Omental fat pad (tissue), 4 donors: ENCODE measurements around the gene CELSR1. TPM values are rescaled to one million over a fixed set of nuclear protein-coding genes. Genes with fewer than 3 reads are reported as not detected.
"Not testable (repeated sequence)": the region's sequence is repeated elsewhere in the genome, so short reads cannot be mapped to it uniquely, and the experiment has no call there.

Experiments used
- ATAC-seq: fragments of 150-250 bp; one replicate; pipeline ENCODE4 v1.9.1; 2016; ENCODE audit warnings: mild to moderate bottlenecking, moderate library complexity; ENCODE audit not compliant: low FRiP score
- DNase-seq: peaks from one replicate; pipeline ENCODE4 v3.0.0-alpha.2; 2019; ENCODE audit warnings: low spot score
- CTCF ChIP-seq, 3 donors: fragments of 450-650 bp; IDR thresholded peaks; one replicate each; pipeline ENCODE4 v1.5.1; 2016 to 2017; ENCODE audit warnings: antibody characterized with exemption in 3 of 3, mild to moderate bottlenecking in 3 of 3, moderate library complexity in 2 of 3
- total RNA-seq, 4 donors: library from RNA; depleted of rRNA; stranded (reverse); fragments of >200 nt; gene quantifications; one replicate each; pipeline ENCODE4 v1.1.0, GENCODE V29; 2016

The CELSR1 gene
- total RNA-seq, 4 donors from 2014 or later = 1.3 to 5.9 (median 2.7) TPM

DNA sequence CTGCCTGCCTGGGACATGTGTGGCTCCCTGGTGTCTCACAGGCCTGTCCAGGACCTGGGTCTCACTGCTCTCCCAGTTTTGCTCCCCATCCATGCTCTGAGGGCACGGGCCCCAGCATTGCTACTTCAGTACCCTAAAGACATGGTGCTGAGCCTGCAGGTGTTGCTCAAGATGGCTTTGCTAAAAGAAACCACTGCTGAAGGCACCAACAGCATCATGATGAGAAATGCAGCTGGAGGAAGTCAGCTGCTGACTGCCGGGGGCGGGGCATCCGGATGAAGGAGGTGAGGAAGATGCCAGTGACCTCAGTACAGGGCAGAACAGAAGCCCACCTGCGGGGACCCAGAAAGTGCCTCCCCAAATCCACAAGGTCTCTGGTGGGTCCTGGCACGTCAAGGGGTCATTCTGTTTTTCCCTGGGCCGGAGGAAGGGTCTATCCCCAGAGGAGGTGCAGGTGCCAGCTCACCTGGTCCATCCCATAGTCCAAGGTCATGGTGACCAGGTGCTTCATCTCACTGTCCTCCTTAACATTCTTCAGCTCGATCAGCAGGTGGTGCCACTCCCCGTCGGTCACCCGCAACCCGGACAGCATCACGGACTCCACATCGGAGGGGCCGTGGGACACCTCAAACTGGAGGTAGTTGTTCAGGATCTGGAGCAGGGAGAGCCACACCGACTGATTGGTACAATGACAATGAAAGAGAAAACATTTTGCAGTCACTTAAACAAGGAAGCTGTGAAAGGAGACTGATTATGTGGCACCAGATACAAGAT, 138.0 kb downstream of the CELSR1 start:
- DNase-seq (no peak), ATAC-seq (no peak)
- no peak for TF ChIP-seq CTCF (IDR thresholded peaks at IDR 0.05)

GRCh38 chr22:46397951-46398350, 139.5 kb downstream of the CELSR1 start:
- no peak for TF ChIP-seq CTCF (IDR thresholded peaks at IDR 0.05)
- ATAC-seq (no peak), DNase-seq (no peak)

- TF ChIP-seq CTCF (IDR thresholded peaks at IDR 0.05) = no peak
- DNase-seq (no peak), ATAC-seq (no peak)
Measured at GRCh38 chr22:46397514-46397913, 139.9 kb downstream of the CELSR1 start.

- not testable (repeated sequence) for ATAC-seq, DNase-seq
Measured at GRCh38 chr22:46397049-46397448, 140.4 kb downstream of the CELSR1 start.

DNA sequence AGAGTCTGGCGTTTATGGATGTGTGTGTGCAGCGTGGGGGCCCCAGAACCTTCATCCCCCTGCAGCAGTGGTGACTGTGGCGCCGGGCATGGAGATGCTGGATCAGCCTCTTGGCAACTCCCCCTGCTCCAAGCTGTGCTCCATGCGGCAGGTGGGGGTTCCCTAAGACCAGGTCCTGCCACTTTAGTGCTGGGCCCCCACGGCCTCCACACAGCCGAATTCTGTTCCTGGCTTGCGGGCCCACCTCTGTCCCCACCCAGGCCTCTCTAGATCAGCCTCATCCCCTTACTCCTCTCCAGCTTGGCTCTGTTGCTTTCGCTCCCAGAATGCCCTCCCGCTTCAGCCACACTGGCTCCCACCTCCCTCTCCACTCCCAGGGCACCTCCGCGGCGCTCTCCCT, 142.3 kb downstream of the CELSR1 start:
- DNase-seq (no peak), ATAC-seq (no peak)
- TF ChIP-seq CTCF (IDR thresholded peaks at IDR 0.05) = no peak

DNA sequence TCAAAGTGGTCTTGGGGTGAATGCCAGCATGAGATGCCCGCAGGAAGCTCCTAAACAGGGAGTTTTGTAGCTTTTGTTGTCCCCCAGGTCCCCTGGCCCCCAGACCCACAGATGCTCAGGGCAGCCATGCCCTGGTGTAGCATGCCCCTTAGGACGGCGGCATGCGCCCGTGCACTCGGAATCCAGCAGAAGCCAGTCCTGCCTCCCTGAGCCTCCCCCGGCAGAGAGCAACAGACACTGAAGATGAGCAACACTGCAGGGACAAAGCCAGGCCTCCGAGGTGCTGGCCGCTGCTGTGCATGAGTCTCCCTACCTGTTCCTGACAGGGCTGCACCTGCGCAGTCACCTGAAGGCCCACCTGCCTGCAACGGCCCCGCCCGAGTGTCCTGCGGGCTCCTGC, 142.8 kb downstream of the CELSR1 start:
- no peak for TF ChIP-seq CTCF (IDR thresholded peaks at IDR 0.05)
- no peak for ATAC-seq
- no peak for DNase-seq

DNA sequence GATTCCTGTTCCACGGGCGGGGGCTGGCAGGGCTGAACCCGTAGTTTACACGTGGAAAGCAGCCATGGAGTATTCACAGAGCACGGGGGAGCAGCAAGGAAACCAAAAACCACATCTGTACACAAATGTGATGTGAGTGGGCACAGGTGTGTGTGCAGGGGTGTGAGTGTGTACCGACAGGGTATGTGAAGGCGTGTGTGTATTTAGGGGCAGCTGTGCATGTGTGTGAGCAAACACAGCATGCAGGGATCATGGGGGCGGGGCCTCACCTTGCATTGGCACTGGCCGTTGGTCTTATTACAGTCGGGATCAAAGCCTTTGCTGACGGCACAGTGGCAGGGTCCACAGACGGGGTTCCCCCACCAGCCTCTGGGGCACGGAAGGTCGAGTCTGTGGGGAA, 143.5 kb downstream of the CELSR1 start:
- ATAC-seq (no peak), DNase-seq (no peak)
- no peak for TF ChIP-seq CTCF (IDR thresholded peaks at IDR 0.05)
